Measurements from ENCODE around the gene NHLRC2.

DNA sequence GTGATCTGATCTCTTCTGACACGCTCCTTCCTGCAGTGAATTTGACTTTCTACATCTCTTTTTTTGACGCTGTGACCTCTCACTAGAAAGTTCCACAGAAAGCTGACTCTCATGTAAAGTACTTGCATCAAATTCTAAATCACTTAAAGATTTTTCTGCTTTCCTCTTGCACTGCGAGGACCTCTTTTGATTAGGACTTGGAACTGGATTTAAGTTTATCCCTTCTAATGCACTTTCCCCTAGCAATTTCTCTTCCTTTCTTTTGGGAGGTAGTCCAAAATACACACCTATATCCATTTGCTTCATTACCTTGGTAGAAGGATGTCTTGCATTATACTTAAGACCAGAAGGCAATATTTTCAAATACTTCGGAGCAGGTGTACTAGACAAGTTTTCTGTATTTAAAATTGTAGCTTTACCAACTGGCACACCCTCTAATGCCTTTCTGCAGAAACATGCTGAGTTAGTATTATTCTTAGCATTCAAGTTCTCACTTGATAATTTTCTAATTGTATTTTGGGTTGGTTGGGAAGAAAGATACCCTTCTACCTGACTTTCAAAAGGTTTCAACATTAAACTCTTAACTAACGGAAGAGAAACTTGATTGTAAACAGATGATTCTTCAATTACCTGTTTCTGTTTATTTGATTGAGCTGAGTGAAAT, 5.2 kb upstream of the NHLRC2 start:
- TF ChIP-seq, protein P1, sequence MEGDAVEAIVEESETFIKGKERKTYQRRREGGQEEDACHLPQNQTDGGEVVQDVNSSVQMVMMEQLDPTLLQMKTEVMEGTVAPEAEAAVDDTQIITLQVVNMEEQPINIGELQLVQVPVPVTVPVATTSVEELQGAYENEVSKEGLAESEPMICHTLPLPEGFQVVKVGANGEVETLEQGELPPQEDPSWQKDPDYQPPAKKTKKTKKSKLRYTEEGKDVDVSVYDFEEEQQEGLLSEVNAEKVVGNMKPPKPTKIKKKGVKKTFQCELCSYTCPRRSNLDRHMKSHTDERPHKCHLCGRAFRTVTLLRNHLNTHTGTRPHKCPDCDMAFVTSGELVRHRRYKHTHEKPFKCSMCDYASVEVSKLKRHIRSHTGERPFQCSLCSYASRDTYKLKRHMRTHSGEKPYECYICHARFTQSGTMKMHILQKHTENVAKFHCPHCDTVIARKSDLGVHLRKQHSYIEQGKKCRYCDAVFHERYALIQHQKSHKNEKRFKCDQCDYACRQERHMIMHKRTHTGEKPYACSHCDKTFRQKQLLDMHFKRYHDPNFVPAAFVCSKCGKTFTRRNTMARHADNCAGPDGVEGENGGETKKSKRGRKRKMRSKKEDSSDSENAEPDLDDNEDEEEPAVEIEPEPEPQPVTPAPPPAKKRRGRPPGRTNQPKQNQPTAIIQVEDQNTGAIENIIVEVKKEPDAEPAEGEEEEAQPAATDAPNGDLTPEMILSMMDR (IDR thresholded peaks at IDR 0.05) = no peak
- no peak for TF ChIP-seq POLR2A (IDR thresholded peaks at IDR 0.05)
- TF ChIP-seq EP300 (IDR thresholded peaks at IDR 0.05) = no peak
- no peak for TF ChIP-seq POLR2AphosphoS5 (IDR thresholded peaks at IDR 0.05)

Data from stomach (tissue), 4 donors.